BLaER1 treated with 17β-estradiol and CSF1 and Interleukin-3, amounts not matched to agents 10 nM and 100 nM (cell line): ENCODE results near the gene GABRA5.

Experiments
- H3K27ac ChIP-seq, 11 experiments: shearing (Covaris generic); formaldehyde crosslinking; 2 replicates each; pipeline ENCODE4 v1.8.1; 2022
- H3K27me3 ChIP-seq, 11 experiments: shearing (Covaris generic); formaldehyde crosslinking; 2 replicates each; pipeline ENCODE4 v1.8.1; 2022
- H3K36me3 ChIP-seq, 11 experiments: shearing (Covaris generic); formaldehyde crosslinking; 2 replicates each; pipeline ENCODE4 v1.8.1; 2022
- H3K4me1 ChIP-seq, 10 experiments: shearing (Covaris generic); formaldehyde crosslinking; 2 replicates each; pipeline ENCODE4 v1.8.1; 2022
- H3K4me2 ChIP-seq, 11 experiments: shearing (Covaris generic); formaldehyde crosslinking; 2 replicates each; pipeline ENCODE4 v1.8.1; 2022
- H3K4me3 ChIP-seq, 10 experiments: shearing (Covaris generic); formaldehyde crosslinking; 2 replicates each; pipeline ENCODE4 v1.8.1; 2022
- H3K9ac ChIP-seq, 11 experiments: shearing (Covaris generic); formaldehyde crosslinking; 2 replicates each; pipeline ENCODE4 v1.8.1; 2022
- H3K9me3 ChIP-seq, 11 experiments: shearing (Covaris generic); formaldehyde crosslinking; replicated peaks in 1 of 11; 2 replicates each; pipeline ENCODE4 v1.8.1; 2022
- H4K20me1 ChIP-seq, 11 experiments: shearing (Covaris generic); formaldehyde crosslinking; 2 replicates each; pipeline ENCODE4 v1.8.1; 2022
- Cebpa-rat ChIP-seq, 11 experiments: shearing (Covaris generic); IDR thresholded peaks; 2 replicates each; pipeline ENCODE4 v1.8.1; 2022

The GABRA5 gene

GRCh38 chr15:26848498-26848897, 18.4 kb upstream of the GABRA5 start:
- Histone ChIP-seq H3K9me3 (peaks cover 10 to 37% (median 19%) of the 10 kb centered on the region in 11 experiments), H3K4me1 (no peaks in the 10 kb centered on the region), H3K9ac (no peak overlapping the region), H3K27ac (no peak overlapping the region), H3K27me3 (no peaks in the 10 kb centered on the region), H3K36me3 (no peaks in the 10 kb centered on the region), H3K4me2 (no peak overlapping the region), H4K20me1 (no peaks in the 10 kb centered on the region), H3K4me3 (no peak overlapping the region)
- TF ChIP-seq Cebpa-rat (IDR thresholded peaks at IDR 0.05): no peak

GRCh38 chr15:26850161-26850560, 16.7 kb upstream of the GABRA5 start:
- Histone ChIP-seq H3K4me3 (no peak overlapping the region), H3K4me1 (no peaks in the 10 kb centered on the region)

GRCh38 chr15:26852980-26853379, 13.9 kb upstream of the GABRA5 start:
- Histone ChIP-seq H3K27ac (no peak overlapping the region), H3K4me2 (no peak overlapping the region), H3K9me3 (peaks cover 10 to 29% (median 19%) of the 10 kb centered on the region in 11 experiments), H3K4me1 (no peaks in the 10 kb centered on the region), H3K36me3 (no peaks in the 10 kb centered on the region), H3K27me3 (no peaks in the 10 kb centered on the region), H4K20me1 (no peaks in the 10 kb centered on the region), H3K9ac (no peak overlapping the region), H3K4me3 (no peak overlapping the region)
- TF ChIP-seq Cebpa-rat (IDR thresholded peaks at IDR 0.05): no peak

More at GRCh38 chr15:26850161-26850560, 16.7 kb upstream of the GABRA5 start:
- no peak for TF ChIP-seq Cebpa-rat (IDR thresholded peaks at IDR 0.05)
- H4K20me1 ChIP-seq: no peaks in the 10 kb centered on the region
- no peak overlapping the region for H3K4me2 ChIP-seq
- no peaks in the 10 kb centered on the region for H3K36me3 ChIP-seq
- H3K9ac ChIP-seq: no peak overlapping the region
- H3K27me3 ChIP-seq: no peaks in the 10 kb centered on the region
- peaks cover 10 to 37% (median 19%) of the 10 kb centered on the region in 11 experiments for H3K9me3 ChIP-seq
- no peak overlapping the region for H3K27ac ChIP-seq

- Histone ChIP-seq H3K9me3 (peaks cover 0 to 14% (median 4%) of the 10 kb centered on the region in 11 experiments; a peak in 18 of 22 replicates), H4K20me1 (no peaks in the 10 kb centered on the region), H3K4me1 (peaks cover 0 to 6% (median 0%) of the 10 kb centered on the region in 10 experiments; a peak in 2 of 20 replicates), H3K27me3 (no peaks in the 10 kb centered on the region), H3K27ac (no peak overlapping the region), H3K4me3 (no peak overlapping the region), H3K4me2 (no peak overlapping the region), H3K36me3 (no peaks in the 10 kb centered on the region), H3K9ac (no peak overlapping the region)
- no peak for TF ChIP-seq Cebpa-rat (IDR thresholded peaks at IDR 0.05)
Observed at GRCh38 chr15:26854435-26854834, 12.4 kb upstream of the GABRA5 start.

- Histone ChIP-seq H3K36me3 (no peaks in the 10 kb centered on the region), H3K4me2 (peak overlapping the region in 3 of 11 experiments; percentile 16 to 61 (median 45); a peak in 4 of 22 replicates), H3K4me1 (peaks cover 0 to 5% (median 0%) of the 10 kb centered on the region in 10 experiments; a peak in 1 of 20 replicates), H4K20me1 (no peaks in the 10 kb centered on the region), H3K27me3 (peaks cover 16 to 20% (median 17%) of the 10 kb centered on the region in 11 experiments; a peak in 21 of 22 replicates), H3K27ac (no peak overlapping the region), H3K4me3 (no peak overlapping the region), H3K9ac (no peak overlapping the region), H3K9me3 (peaks cover 0 to 10% (median 0%) of the 10 kb centered on the region in 11 experiments; a peak in 4 of 22 replicates)
- TF ChIP-seq Cebpa-rat (IDR thresholded peaks at IDR 0.05): no peak
Observed at GRCh38 chr15:26864664-26865191, 2.1 kb upstream of the GABRA5 start.

- Histone ChIP-seq H3K4me1 (peaks cover 0 to 10% (median 0%) of the 10 kb centered on the region in 10 experiments; a peak in 5 of 20 replicates), H3K36me3 (no peaks in the 10 kb centered on the region), H3K9ac (peak overlapping the region in 2 of 11 experiments; percentile 26 to 33; a peak in 2 of 22 replicates), H3K27me3 (peaks cover 16 to 20% (median 17%) of the 10 kb centered on the region in 11 experiments; a peak in 21 of 22 replicates), H3K4me3 (peak overlapping the region in 8 of 10 experiments; percentile 23 to 48 (median 41); a peak in 11 of 20 replicates), H3K27ac (no peak overlapping the region), H3K9me3 (peaks cover 0 to 10% (median 0%) of the 10 kb centered on the region in 11 experiments; a peak in 3 of 22 replicates), H4K20me1 (no peaks in the 10 kb centered on the region), H3K4me2 (peak overlapping the region; percentile 47 to 82 (median 67))
- TF ChIP-seq Cebpa-rat (IDR thresholded peaks at IDR 0.05): no peak
Observed at GRCh38 chr15:26867200-26868007, 542 bp downstream of the GABRA5 start.

- TF ChIP-seq Cebpa-rat (IDR thresholded peaks at IDR 0.05): no peak
- Histone ChIP-seq H3K4me1 (peaks cover 0 to 10% (median 0%) of the 10 kb centered on the region in 10 experiments; a peak in 5 of 20 replicates), H3K27me3 (peaks cover 16 to 20% (median 17%) of the 10 kb centered on the region in 11 experiments; a peak in 21 of 22 replicates), H4K20me1 (no peaks in the 10 kb centered on the region), H3K4me3 (no peak overlapping the region), H3K9me3 (peaks cover 0 to 10% (median 0%) of the 10 kb centered on the region in 11 experiments; a peak in 3 of 22 replicates), H3K4me2 (no peak overlapping the region), H3K9ac (no peak overlapping the region), H3K36me3 (no peaks in the 10 kb centered on the region), H3K27ac (no peak overlapping the region)
Observed at GRCh38 chr15:26868029-26868685, 1.3 kb downstream of the GABRA5 start.

GRCh38 chr15:26869628-26870027, 2.8 kb downstream of the GABRA5 start:
- Histone ChIP-seq H3K36me3 (no peaks in the 10 kb centered on the region), H3K9ac (no peak overlapping the region), H3K27me3 (peaks cover 16 to 20% (median 17%) of the 10 kb centered on the region in 11 experiments; a peak in 21 of 22 replicates), H4K20me1 (no peaks in the 10 kb centered on the region), H3K4me1 (peaks cover 0 to 10% (median 0%) of the 10 kb centered on the region in 10 experiments; a peak in 5 of 20 replicates), H3K27ac (no peak overlapping the region), H3K4me2 (no peak overlapping the region), H3K9me3 (peaks cover 0 to 10% (median 0%) of the 10 kb centered on the region in 11 experiments; a peak in 3 of 22 replicates), H3K4me3 (no peak overlapping the region)
- no peak for TF ChIP-seq Cebpa-rat (IDR thresholded peaks at IDR 0.05)
